Activated naive CD4-positive, alpha-beta T cell treated with anti-CD3 and anti-CD28 coated beads, Interleukin-2, amount 50 U/mL, for 16 hours (primary cell): ENCODE data around the gene MYBPH.

ENCODE experiments used
- DNase-seq: peaks from one replicate; pipeline ENCODE4 v3.0.0-alpha.2; 2020

The MYBPH gene, protein sequence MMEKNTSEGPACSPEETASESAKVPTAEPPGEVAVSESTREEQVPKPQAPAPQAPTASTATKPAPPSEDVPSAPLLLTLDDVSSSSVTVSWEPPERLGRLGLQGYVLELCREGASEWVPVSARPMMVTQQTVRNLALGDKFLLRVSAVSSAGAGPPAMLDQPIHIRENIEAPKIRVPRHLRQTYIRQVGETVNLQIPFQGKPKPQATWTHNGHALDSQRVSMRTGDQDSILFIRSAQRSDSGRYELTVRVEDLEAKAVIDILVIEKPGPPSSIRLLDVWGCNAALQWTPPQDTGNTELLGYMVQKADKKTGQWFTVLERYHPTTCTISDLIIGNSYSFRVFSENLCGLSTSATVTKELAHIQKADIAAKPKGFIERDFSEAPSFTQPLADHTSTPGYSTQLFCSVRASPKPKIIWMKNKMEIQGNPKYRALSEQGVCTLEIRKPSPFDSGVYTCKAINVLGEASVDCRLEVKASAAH

DNA sequence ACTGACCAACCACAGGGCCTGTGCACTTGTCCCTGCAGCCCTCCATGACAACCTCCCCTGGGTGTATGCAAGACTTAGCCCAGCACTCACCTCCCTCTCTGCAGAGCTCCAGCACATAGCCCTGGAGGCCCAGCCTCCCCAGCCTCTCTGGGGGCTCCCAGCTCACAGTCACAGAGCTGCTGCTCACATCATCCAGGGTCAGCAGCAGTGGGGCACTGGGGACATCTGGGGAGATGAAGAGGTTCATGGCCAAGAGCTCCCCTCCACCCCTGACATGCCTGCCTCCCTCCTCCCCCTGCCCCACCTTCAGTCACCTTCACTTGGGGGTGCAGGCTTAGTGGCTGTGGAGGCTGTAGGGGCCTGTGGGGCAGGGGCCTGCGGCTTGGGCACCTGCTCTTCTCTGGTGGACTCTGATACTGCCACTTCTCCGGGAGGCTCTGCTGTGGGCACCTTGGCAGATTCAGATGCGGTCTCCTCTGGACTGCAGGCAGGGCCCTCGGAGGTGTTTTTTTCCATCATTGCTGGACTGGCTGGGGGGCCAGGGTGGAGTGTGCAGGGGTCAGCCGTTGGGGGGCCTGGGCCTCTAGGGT lies at the start of gene MYBPH:
MYBPH (minus strand) TSS at position 590 of the 590 bp plus-strand sequence; CDS start at position 519, 71 bp downstream.
- no peak for DNase-seq

DNA sequence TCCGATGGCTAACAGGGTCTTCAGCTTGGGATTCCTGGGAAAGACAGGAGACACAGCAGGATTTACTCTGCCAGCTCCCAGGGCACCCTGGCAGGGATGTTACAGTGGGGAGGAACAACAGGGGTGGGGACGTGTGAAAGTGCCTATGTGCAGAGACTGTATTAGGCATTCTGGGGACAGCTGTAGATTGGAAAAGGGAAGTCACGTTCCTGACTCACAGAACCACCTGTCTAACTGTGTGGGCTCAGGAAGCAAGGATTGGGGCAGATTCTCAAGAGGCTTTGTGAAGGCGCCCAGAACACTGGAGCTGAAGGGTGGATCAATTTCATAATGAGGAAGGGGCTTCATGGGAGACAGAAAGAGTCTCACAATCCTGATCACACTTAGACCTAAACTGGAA lies 49.4 kb upstream of the MYBPH start:
- no peak for DNase-seq

DNA sequence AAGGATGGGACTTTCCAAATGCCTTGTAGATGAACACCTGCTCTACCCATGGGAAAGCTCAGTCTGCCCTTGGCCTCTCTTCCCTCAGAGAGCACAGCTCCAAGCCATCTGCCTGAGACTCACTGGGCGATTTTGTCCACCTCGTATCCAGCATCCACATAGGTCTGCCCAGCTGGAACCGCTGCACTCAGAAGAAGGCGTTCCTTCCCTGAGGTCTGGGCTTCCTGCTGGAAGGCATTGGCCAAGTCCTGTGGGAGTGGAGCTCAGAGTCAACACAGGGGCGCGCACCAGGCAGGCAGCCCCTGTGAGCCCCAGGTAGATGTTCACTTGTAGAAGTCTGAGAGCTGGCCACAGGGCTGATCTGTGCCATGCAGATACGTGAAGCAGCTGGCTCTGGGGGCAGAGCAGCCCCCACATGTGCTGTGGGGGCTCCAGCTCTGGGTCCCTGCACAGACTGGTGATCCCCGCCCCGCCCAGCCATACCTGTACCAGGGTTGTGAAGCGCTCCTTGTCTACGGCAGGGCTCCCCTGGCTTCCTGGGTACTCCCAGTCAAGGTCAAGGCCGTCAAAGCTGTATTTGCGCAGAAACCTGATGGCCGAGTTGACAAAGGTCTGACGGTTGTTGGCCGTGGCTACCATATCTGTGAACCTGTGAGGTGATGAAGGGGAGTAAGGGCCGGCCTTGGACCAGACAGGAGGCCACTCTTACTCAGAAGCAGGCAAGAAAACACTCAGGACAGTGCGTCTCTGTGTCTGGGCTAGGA lies 47.6 kb upstream of the MYBPH start:
- DNase-seq = no peak

DNA sequence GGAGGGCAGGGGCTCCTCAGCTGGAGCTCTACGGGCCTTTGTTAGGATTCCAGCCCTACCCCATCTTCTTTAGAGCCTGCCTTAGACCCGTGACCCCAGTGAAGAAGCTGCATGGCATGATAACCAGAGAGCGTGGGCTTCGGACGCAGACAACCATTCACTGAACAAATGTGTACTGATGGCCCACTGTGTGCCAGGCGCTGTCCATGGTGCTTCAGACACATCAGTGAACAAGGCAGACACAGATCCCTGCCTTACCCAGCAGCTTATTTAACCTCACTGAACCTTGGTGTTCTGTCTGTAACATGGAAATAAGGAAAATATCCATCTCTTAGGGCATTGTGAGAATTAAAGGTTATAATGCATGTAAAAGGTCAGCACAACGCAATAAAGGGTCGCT lies 44.3 kb upstream of the MYBPH start:
- DNase-seq = no peak

DNA sequence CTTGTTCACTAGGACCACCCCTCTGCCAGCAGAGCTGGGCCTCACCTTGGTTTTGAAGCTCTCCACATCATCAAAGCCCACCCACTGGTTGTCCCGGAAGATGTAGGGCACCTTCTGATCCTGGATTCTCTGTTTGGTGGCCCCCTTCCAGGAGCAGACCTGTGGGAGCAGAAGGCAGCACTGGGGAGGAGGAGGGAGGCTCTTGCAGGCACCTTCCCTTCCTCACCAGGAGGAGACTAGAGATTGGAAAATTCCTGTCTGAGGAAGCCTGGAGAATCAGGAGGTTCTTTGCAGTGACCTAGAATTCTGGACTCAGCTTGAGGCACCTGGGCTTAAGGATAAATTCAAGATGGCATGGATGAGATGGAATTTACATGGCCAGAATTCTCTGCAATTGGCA lies 43.5 kb upstream of the MYBPH start:
- no peak for DNase-seq

DNA sequence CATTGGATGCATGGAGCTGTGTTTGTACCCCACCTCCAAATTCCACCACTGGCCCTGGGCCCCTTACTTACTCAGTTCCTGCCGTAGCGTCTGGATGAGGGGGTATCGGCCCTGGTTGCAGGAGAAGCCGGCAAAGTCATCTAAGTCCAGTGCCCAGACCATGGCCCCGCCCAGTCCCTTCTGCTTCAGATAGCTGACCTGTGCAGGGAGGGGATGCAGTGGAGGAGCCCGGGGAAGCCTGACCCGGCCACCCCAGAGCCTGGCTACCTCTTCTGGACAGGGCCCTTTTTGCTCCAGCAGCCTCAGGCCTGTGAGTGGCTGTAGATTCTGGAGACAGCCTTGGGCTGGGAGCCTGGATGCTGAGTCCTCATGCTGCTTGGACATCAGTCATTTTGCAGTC lies 42.0 kb upstream of the MYBPH start:
- no peak for DNase-seq

DNA sequence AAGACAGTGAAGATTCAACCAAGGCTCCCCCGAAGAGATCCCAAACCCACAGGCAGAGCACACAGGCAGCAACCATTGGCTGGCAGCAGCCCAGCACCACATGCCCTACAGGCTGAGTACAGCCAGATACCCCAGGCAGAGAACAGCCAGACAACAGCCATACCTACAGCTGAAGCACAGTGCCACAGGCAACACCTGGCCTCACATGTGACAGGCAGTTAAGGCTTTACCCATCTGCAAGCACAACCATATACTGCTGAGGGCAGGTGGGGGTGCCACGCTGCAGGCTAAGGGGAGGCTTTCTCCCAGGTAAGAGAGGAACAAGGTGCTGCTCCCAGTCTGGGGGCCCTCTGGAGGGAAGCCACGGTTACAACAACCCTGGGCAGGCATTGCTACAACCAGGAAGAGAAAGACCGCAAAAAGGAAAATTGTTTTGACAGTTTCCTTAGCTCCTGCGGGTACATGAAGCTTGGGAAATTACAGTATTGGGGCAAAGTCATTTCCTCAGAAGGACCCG lies 41.6 kb upstream of the MYBPH start:
- no peak for DNase-seq

DNA sequence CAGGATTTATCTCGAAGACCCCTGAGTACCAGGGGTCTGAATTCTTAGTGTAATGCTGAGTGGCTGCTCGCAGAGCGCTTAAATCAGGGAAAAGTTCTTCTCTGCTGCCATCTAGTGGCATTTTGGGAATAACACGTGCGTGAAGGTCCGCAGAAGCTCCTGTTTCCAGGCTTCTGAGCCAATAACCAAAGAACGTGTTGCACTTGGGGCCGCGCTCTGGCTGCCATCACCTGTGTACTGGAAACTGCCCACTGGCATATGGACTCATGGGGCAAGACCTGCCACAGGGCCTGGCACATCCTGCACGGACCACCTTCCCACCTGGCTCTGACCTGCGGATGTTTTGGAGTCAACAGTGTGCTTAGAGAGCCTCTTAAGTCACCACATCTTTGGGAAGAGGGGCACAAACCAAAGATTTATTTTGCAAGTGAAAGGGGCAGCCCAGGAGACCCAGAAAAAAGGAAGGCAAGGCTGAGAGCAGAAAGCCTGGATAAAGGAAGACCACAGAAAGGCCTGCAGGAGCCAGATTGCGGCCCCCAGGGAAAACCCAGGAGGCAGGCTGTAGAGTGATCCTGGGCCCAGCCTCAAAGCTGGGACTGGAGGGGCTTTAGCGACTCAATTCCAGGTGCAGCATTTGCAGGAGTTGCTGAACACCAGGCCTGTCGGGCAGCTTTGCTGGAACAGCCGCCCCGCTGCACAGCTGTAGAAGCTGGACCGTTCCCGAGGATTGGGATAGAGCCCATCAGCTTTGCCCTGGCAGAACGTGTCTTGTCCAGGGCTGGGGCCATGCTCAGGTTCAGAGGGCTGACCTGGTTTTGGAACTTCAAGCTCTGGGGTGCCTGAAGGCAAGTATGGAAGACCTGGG lies 40.9 kb upstream of the MYBPH start:
- DNase-seq = peak; percentile 40

DNA sequence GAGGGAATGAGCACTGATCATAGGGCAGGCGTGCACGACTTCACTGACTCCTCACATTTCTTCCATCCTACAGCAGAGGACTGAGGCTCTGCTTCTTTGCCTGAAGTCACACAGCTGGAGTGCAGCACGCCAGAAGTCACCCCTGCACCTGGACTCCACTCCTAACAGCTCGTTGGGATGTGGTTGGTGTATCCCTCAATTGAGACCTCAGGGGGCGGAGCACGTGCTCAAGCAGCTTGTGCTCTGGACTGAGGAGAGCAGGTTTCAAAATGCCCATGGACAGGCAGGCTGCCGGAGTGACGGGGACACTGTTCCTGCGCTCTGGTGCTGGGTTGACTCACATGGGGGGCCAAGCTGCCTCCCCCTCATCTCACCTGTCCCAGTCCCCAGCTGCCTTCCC lies 39.9 kb upstream of the MYBPH start:
- no peak for DNase-seq

DNA sequence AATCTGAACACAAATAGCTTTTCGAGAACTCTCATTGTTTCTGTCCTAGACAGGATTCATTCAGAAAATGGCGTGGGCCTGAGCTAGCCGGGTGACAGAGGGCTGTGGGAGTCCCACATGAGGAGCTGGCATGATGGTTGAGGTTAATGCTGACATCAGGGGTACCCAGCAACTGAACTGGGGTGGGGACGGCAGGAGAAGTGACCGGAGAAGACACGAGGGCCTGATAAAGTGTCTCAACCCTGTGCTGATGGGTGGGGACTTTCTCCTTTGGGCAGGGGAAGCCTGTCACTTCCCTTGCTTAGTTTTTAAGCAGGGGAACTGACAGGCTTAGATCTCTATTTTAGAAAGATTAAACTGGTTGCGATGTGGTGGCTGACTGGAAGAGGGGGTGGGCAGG lies 39.2 kb upstream of the MYBPH start:
- DNase-seq = no peak

DNA sequence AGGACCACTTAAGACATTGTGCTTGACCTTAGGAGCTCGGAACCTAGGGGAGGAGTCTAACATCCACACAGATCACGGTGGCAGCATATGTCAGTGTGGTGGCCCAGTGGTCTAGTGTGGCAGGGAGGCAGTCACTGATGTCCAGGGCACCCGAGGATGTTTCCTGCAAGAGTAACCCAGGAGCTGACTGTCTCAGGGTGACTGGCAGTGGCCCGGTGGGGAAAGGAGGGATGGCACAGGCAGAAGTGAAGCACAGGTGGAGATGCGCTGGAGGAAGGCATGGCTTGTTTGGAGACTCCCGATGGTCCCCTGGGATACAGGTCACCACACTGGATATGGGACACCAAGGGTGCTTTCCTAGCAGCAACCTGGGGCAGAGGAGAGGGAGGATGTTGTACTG lies 37.5 kb upstream of the MYBPH start:
- DNase-seq = no peak

DNA sequence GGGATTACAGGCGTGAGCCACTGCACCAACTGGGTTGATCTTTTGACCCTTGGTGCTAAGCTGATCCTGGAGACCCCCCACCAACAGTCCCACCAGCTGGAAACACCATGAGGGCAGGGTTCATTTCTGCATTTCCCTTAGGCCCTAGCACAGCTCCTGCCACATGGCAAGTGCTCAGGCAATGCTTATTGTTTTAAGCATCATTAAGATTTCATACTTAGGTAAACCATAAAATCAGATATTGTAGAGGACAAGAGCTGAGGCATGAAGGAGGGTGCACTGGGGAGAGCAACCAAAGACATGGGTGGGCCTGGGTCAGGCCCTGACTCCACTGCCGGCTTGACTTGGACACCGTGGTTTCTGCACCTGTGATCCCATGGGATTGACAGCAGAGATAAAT lies 36.2 kb upstream of the MYBPH start:
- DNase-seq = no peak

DNA sequence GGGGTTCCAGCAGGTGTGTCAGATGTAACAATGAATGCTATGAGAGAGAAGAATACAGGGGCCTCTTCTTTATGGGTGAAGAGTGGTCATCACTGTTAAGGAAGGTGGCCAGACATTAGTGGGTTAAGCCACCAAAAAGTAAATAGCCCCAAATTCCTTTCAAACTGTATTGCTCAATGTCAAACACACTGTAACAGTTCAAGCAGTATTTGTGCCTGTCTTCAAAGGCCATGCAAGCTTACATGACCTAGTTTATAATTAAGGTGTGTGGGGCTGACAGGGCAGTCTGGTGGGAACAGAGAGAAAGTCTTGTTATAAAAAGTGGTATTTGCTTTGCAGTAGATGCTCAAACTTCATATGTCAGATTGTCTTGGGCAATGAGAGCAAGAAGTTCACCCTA lies 35.4 kb upstream of the MYBPH start:
- DNase-seq = no peak

DNA sequence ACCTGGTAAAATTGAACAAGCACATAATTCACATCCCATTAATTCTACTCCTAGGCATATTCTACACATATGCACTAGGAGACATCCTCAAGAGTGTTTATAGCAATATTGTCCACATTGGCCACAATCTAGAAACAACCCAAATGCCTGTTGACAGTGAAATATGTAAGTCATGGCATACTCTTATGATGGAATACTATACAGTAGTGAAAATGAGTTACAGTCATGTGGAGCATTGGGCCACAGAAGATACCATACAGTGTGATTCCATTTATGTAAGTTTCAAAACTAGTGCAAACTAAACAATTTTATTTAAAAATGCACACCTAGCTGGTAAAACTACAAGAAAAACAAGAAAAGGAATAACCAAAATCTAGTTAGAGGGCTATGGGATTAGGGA lies 34.7 kb upstream of the MYBPH start:
- no peak for DNase-seq

DNA sequence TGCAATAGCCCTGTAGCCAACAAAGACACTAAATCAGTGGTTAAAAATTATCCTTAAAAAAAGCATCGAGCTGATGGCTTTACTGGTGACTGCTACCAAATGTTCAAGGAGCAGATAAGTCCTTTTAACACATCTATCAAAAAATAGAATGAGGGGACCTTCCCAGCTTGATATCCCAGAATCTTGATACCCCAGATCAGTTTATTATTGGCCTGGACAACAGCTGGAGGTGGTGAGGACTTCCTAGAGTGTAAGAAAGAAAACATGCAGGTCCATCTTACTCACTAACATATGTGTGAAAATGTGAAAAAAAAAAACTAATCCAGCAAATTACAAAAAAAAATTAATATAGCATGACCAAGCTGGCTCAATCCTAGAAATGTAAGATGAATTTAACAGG lies 32.6 kb upstream of the MYBPH start:
- DNase-seq = no peak

DNA sequence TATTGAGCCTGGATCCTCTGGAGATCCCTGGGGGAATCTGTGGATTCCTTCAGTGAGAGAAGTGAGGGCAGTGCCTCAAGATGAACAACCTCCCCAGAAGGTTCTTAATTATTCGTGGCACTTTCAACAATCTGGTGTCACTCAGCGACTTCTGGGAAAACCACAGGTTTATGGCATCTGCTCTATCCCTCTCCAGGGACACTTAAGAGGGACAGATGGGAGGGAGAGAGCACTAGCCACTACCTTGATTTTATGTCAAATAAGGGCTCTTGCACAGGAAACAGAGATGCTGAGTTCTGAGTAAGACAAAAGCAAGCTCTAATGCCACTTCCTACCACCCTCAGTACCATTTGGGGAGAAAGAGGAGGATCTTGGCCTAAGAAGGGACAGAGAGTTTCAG lies 32.1 kb upstream of the MYBPH start:
- no peak for DNase-seq

DNA sequence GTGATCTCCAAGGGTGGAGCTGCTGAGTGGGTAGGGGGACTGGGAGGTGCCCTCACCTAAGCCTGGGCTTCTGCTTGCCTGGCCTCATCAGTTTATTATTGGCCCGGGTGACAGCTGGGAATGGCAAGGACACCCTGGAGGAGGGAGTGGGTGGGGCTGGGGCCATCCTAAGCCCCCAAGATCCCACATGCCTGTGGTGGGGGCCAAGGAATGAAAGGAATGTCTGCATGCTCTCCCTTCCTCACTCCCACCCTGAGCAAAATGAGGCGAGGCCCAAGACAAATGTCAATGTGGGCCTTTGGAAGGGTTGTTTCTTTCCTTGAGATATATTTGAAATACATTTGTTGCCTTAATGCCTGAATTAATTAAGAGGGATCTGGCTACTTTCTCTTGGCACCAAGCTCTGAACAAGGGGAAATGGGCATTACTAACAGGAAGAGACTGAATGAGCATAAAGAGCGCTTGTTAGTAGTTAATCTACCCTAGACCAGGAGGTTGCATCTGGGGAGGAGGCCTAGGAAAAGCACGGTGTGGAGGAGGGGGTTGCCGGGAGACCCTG lies 30.6 kb upstream of the MYBPH start:
- DNase-seq = no peak

DNA sequence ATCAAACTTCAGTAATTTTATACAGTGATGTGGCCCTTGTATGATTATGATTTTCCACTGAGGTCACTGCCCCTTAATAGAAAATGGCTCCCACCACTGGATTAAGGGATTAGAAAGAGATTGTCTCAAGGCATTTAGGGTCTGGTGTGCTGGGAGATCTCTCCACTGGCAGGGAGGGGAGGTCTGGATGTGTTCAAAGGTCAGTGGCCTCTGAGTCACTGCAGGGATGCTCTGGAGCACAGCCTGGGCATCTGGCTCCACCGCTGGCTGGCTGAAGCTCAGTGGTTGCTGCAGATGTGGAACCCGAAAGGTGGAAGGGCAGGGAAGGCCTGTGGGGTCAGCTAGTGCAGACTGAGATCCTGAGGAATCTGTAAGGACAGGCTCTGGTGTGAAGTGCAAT lies 29.1 kb upstream of the MYBPH start:
- DNase-seq = no peak

DNA sequence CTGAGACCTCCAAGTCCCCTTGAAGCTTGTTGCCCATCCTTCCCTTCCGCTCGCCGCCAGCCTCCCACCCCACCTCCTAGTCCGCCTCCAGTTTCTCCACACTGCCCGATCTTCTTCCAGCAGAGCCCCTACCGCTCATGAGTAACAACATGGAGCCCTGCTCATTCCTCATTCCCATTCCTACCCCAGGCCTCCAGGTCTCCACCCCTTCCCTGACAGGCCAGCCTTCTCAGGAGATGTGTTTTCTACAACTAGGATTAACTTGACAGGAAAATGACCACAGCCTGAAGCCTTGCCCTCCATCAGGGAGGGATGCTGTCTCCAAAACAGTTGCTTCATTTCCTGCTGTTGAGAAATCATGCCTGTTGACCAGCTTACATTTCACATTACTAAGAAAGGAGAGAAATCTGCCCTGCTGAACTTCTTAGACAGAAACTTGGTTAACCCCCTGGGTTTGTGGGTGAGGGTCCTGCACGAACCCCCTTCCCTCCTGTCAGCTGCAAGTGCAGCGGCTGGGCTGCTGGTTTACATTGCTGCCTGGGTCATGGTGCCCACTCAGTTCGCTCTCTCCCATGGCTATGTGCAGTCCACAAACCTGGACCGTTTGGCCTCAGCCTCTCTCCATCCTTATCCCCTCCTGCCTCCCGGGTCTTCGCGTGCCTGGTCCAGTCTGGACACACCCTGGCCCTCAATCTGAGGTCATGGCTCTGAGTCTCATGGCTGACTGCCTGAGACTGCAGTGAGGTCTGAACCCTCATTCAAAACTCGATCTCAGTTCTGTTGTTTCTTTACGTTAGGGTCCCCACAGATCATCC lies 27.0 kb upstream of the MYBPH start:
- DNase-seq = no peak

DNA sequence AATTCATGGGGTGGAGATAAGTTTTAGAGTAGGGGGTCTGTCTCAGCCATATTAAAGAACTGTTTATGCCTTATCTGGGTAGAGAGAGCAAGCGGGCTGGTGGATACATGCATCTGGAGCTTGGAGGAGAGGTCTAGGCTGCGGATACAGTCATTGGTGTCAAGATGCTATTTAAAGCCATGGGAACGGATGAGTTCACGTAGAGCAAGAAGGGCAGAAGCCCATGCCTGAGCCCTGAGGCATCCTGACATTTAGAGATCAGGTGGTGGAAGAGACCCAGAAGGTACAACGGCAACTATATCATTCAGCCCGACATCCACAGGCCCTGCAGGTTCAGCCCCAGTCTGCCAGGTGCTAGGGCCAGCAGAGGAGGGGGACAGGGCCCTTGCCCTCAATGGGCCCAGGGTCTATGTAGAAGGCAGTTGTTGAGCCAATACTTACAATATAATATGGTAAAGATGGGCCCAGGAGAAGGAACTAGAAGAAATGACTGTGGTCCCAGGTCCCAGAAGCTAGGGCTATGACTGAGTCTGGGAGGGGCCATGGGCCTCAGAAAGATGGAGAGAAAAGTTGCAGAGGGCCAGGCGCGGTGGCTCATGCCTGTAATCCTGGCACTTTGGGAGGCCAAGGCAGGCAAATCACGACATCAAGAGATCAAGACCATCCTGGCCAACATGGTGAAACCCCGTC lies 26.0 kb upstream of the MYBPH start:
- no peak for DNase-seq

DNA sequence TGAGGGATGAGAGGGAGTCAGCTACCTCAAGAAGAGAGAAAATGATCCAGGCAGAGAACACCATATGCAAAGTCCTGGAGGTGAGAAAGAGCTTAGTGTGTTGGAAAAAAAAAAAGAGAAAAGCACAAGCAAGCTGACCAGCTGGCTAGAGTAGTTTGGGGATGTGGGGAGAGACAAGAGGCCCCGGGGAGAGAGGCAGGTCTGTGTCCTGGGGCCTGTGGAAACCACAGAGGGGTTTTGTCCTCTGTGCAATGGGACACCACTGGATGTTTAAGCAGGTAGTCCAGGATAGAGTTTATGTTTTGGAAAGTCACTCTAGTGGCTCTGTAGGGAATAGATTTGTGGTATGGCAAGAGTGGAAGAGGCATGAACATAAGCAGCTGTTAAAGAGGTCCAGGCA lies 25.3 kb upstream of the MYBPH start:
- no peak for DNase-seq
